Hepatocyte (in vitro differentiated cells): Measurements from ENCODE around the gene PCDHB11.

Source experiments
- CTCF ChIP-seq: fragments of 200-600 bp; sonication (generic); IDR thresholded peaks from 2 replicates; pipeline ENCODE4 v1.5.1; 2016; ENCODE audit warnings: antibody characterized with exemption, mild to moderate bottlenecking; ENCODE audit not compliant: poor library complexity
- EZH2 ChIP-seq: fragments of 200-600 bp; sonication (generic); IDR thresholded peaks from 2 replicates; pipeline ENCODE4 v1.6.1; 2016; ENCODE audit warnings: antibody characterized with exemption, mild to moderate bottlenecking, borderline replicate concordance
- EZH2phosphoT487 ChIP-seq: fragments of 200-600 bp; sonication (generic); IDR thresholded peaks from one replicate; pipeline ENCODE4 v1.6.1; 2018; ENCODE audit warnings: antibody characterized with exemption, mild to moderate bottlenecking, low read depth, moderate library complexity; ENCODE audit not compliant: unreplicated experiment, severe bottlenecking

GRCh38 chr5:141208478-141208877 is 9.1 kb downstream of the PCDHB11 start, which contains the start of gene PCDHB12:
- TF ChIP-seq CTCF: no peak
- TF ChIP-seq EZH2: no peak
- no peak for TF ChIP-seq EZH2phosphoT487
